OCI-LY1 (cell line): ENCODE data around the gene CCDC192.

Experiments
- EZH2 ChIP-seq: fragments of 200-600 bp; sonication (generic), shearing (Covaris generic); IDR thresholded peaks from 2 replicates; pipeline ENCODE4 v1.8.0; 2017; ENCODE audit warnings: borderline replicate concordance, mixed run types, mild to moderate bottlenecking, antibody characterized with exemption, low read length, moderate library complexity, mixed read lengths
- TF ChIP-seq, protein P1 (sequence below): fragments of 200-600 bp; sonication (generic), shearing (Covaris generic); IDR thresholded peaks from 2 replicates; pipeline ENCODE4 v1.5.1; 2017; ENCODE audit warnings: mild to moderate bottlenecking, antibody characterized with exemption, low read length, moderate library complexity, mixed read lengths

DNA sequence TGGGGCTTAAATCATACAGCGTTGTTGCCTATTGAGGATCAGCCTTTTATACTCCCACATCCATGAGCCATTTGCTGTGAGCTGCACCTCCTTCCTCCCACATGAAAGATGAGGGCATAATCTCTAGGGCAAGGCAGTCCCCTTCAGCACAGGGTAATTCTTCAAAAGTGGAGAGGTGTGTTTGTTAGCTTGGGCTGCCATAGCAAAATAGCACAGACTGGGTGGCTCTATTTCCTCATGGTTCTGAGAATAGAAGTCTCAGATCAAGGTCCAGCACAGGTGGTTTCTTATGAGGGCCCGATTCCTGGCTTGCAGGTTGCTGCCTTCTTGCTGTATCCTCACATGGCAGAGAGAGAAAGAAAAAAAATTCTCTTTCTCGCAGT lies 258.6 kb downstream of the CCDC192 start:
- TF ChIP-seq, protein P1, sequence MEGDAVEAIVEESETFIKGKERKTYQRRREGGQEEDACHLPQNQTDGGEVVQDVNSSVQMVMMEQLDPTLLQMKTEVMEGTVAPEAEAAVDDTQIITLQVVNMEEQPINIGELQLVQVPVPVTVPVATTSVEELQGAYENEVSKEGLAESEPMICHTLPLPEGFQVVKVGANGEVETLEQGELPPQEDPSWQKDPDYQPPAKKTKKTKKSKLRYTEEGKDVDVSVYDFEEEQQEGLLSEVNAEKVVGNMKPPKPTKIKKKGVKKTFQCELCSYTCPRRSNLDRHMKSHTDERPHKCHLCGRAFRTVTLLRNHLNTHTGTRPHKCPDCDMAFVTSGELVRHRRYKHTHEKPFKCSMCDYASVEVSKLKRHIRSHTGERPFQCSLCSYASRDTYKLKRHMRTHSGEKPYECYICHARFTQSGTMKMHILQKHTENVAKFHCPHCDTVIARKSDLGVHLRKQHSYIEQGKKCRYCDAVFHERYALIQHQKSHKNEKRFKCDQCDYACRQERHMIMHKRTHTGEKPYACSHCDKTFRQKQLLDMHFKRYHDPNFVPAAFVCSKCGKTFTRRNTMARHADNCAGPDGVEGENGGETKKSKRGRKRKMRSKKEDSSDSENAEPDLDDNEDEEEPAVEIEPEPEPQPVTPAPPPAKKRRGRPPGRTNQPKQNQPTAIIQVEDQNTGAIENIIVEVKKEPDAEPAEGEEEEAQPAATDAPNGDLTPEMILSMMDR: no peak
- no peak for TF ChIP-seq EZH2
